Heart left ventricle (tissue), 16 donors: Measurements from ENCODE around the gene SLC45A3. TPM values are rescaled to one million over a fixed set of nuclear protein-coding genes. Genes with fewer than 3 reads are reported as not detected.

ENCODE experiments used
- ATAC-seq, 4 donors: fragments of 200-7000 bp; cut with Tn5 transposase; one replicate each; pipeline ENCODE4 v1.9.1; 2020 to 2022; ENCODE audit warnings: moderate library complexity in 4 of 4, mild to moderate bottlenecking in 3 of 4, moderate number of reproducible peaks in 1 of 4
- DNase-seq, 5 donors: peaks; one replicate each; pipeline ENCODE4 v3.0.0-alpha.2; 2020
- H3K27ac ChIP-seq, 12 donors: fragments of 200-600 bp; sonication (generic) in 4 of 12; one replicate each; pipeline versions ENCODE4 v1.5.0 to v1.8.0; 2016 to 2022; ENCODE audit warnings: mild to moderate bottlenecking in 2 of 12
- H3K27me3 ChIP-seq, 9 donors: fragments of 200-600 bp; sonication (generic) in 2 of 9; one replicate each; pipeline versions ENCODE4 v1.5.1 to v1.8.0; 2016 to 2022; ENCODE audit warnings: mild to moderate bottlenecking in 3 of 9
- H3K36me3 ChIP-seq, 9 donors: fragments of 200-600 bp; sonication (generic) in 2 of 9; one replicate each; pipeline versions ENCODE4 v1.5.0 to v1.8.0; 2018 to 2022; ENCODE audit warnings: mild to moderate bottlenecking in 2 of 9
- H3K4me1 ChIP-seq, 12 donors: fragments of 200-600 bp; sonication (generic) in 4 of 12; one replicate each; pipeline versions ENCODE4 v1.5.0 to v1.8.0; 2016 to 2022; ENCODE audit warnings: mild to moderate bottlenecking in 3 of 12
- H3K4me3 ChIP-seq, 12 donors: fragments of 200-600 bp; sonication (generic) in 4 of 12; one replicate each; pipeline versions ENCODE4 v1.5.0 to v1.8.0; 2017 to 2022; ENCODE audit warnings: mild to moderate bottlenecking in 9 of 12, moderate library complexity in 4 of 12
- H3K9me3 ChIP-seq, 12 donors: fragments of 200-600 bp; sonication (generic) in 4 of 12; one replicate each; pipeline versions ENCODE4 v1.5.0 to v1.8.0; 2016 to 2022; ENCODE audit warnings: mild to moderate bottlenecking in 1 of 12
- POLR2A ChIP-seq, 2 donors: fragments of 450-650 bp; IDR thresholded peaks; one replicate each; pipeline ENCODE4 v1.6.1; 2017; ENCODE audit warnings: antibody characterized with exemption in 2 of 2, mild to moderate bottlenecking in 2 of 2, moderate library complexity in 2 of 2
- WGBS, 4 donors: extraction: QIAGEN DNeasy Blood & Tissue Kit in 2 of 4; methylation state at CpG; one replicate each; pipeline versions ENCODE4 v1.1.5 to v1.1.7; 2013 to 2018; 5-methylcytosine and 5-hydroxymethylcytosine counted together
- intact Hi-C, 10 donors: fragments of 100-400 bp; cut with DNase I; formaldehyde crosslinking; loops; one replicate each; pipeline versions ENCODE4 v1.11.1 to v1.14.2; 2022
- polyA plus RNA-seq, 2 donors: library from polyadenylated mRNA; stranded (reverse); fragments of 200-250 nt; gene quantifications; one replicate each; pipeline ENCODE4 v1.2.3, GENCODE V29; 2013
- total RNA-seq, 9 donors: library from RNA; depleted of rRNA in 2 of 9; stranded (reverse); fragments of >200 nt in 2 of 9; fragmentation: NEBNext Ultra II Directional in 3 of 9; extraction: Animal tissue kit (Norgen Biotek cat#: 25700) in 3 of 9; gene quantifications; one replicate each; pipeline versions ENCODE4 v1.1.0 to v1.2.4, GENCODE V29; 2016 to 2023
- TF ChIP-seq, protein P1 (sequence below), 12 donors: fragments of 200-600 bp; sonication (generic) in 4 of 12; IDR thresholded peaks; one replicate each; pipeline versions ENCODE4 v1.5.0 to v1.8.0; 2018 to 2022; ENCODE audit warnings: antibody characterized with exemption in 12 of 12, mild to moderate bottlenecking in 5 of 12
- donor health status: ischemic (EF 13 %, LVEDD 7.1; RV severe dilation, severe dysfunction).
- donor health status: healthy with polysubstance abuse.
- donor health status: DM: no; HTN: yes; CAD: no.
- donor health status: DM: no; HTN: no; CAD: no.
- donor health status: ischemic (EF 25% LVEDD 6.9; RV normal size, moderate dysfunction).
- donor health status: ischemic (EF 25% LVEDD 5.7; RV mildly dilated, moderate dysfunction).
- donor health status: healthy.
- donor health status: DM: yes; HTN: yes; CAD: no.
- donor health status: ischemic (EF 35%, LVEDD 5.7; RV mildly dilated, moderate dysfunction).
- donor health status: nonischemic (EF 11% LVEDD 7.7; RV severe dilation, severe dysfunction).
- donor health status: DM: yes; HTN: yes; CAD: no.
- donor health status: PGD.
- donor health status: ischemic (EF 29% LVEDD 5.4; RV normal size, mild dysfunction).
- donor health status: nonischemic (EF 23%, LVEDD 6.1; RV moderate dilation, normal function).

The SLC45A3 gene
- total and polyA plus RNA-seq, 11 donors = 1.2 to 6.1 (median 2.6) TPM

DNA sequence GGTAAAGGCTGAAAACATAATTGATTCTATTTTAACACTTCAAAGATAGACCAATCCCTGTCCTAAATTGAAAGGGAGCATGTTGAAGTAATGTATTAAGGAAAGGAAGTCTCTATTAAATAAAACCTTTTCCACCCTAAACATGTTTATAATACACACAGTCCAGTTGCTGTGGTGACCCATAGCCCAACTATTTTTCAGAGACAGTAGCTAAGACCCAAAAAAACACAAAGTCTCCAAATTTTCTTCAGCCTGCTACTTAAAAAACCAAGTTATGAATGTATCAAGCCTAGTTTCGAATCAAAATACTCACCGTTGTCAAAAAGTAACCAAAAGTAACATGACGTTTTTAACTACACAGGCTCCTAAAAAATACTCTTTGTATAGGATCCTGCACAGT, 50.1 kb downstream of the SLC45A3 start:
- intact Hi-C loops = loop anchor here in 8 of 10 donors (5.0 to 10.0 kb wide), 6 partner anchors 33 to 143 kb away; no protein-coding TSS in a partner anchor

DNA sequence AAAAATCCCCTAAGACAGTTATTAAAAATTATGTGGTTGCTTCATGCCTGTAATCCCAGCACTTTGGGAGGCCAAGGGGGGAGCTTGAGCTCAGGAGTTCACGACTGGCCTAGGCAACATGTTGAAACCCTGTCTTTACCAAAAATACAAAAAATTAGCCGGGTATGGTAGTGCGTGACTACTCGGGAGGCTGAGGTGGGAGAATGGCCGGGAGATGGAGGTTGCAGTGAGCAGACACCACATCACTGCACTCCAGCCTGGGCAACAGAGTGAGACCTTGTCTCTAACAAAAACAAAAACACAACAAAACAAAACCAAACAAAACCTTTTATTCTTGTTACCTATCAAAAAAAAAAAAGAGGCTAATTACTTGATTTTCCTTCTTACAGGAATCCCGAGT, 50.6 kb downstream of the SLC45A3 start:
- H3K4me3 ChIP-seq = peak overlapping the region in 4 of 12 donors; percentile 65 to 77 (median 73)
- intact Hi-C loops = loop anchor here in 8 of 10 donors (5.0 to 10.0 kb wide), 6 partner anchors 32 to 142 kb away; no protein-coding TSS in a partner anchor
- peak overlapping the region in 3 of 12 donors; percentile 5 to 97 (median 95) for H3K27ac ChIP-seq

More for the DNA sequence above, 50.1 kb downstream of the SLC45A3 start:
- peak overlapping the region in 8 of 12 donors; percentile 89 to 97 (median 96) for H3K27ac ChIP-seq
- TF ChIP-seq POLR2A (IDR thresholded peaks at IDR 0.05) = no peak
- TF ChIP-seq, protein P1, sequence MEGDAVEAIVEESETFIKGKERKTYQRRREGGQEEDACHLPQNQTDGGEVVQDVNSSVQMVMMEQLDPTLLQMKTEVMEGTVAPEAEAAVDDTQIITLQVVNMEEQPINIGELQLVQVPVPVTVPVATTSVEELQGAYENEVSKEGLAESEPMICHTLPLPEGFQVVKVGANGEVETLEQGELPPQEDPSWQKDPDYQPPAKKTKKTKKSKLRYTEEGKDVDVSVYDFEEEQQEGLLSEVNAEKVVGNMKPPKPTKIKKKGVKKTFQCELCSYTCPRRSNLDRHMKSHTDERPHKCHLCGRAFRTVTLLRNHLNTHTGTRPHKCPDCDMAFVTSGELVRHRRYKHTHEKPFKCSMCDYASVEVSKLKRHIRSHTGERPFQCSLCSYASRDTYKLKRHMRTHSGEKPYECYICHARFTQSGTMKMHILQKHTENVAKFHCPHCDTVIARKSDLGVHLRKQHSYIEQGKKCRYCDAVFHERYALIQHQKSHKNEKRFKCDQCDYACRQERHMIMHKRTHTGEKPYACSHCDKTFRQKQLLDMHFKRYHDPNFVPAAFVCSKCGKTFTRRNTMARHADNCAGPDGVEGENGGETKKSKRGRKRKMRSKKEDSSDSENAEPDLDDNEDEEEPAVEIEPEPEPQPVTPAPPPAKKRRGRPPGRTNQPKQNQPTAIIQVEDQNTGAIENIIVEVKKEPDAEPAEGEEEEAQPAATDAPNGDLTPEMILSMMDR (IDR thresholded peaks at IDR 0.05) = no peak
- peak overlapping the region in 10 of 12 donors; percentile 65 to 88 (median 76) for H3K4me3 ChIP-seq
- 24 to 29% (median 24%) methylated on average over 3 of the region's 3 CpGs for WGBS, 4 donors
- ATAC-seq (no peak), DNase-seq (no peak)
- H3K36me3 ChIP-seq = peaks cover 0 to 7% (median 0%) of the 10 kb centered on the region in 9 donors
- H3K4me1 ChIP-seq = peaks cover 4 to 63% (median 23%) of the 10 kb centered on the region in 12 donors
- no peaks in the 10 kb centered on the region for H3K27me3 ChIP-seq
- H3K9me3 ChIP-seq = no peaks in the 10 kb centered on the region

DNA sequence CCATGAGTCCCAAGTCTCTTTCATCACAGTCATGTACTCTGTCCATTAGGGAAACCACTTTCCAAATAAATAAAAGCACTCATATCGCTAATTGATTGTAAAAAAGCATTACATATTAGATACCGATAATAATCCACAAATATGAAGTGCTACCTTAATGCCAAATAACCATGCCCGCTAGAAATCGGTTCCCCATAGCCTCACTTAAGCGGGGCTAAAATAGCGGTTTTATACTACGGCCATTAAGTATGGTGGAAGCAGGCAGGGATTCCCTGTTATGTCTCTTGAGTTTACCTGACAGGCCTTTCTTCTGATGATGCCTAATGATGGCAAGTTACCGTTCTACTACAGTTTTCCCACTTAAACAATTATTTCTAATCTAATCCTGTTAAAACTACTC, 52.4 kb downstream of the SLC45A3 start:
- peaks cover 0 to 16% (median 8%) of the 10 kb centered on the region in 9 donors for H3K36me3 ChIP-seq
- no peak overlapping the region for H3K4me3 ChIP-seq
- no peak for DNase-seq
- intact Hi-C loops = no loop called here
- H3K4me1 ChIP-seq = peaks cover 4 to 70% (median 25%) of the 10 kb centered on the region in 12 donors
- H3K27ac ChIP-seq = no peak overlapping the region
- no peaks in the 10 kb centered on the region for H3K9me3 ChIP-seq
- no peaks in the 10 kb centered on the region for H3K27me3 ChIP-seq
- no peak for TF ChIP-seq POLR2A (IDR thresholded peaks at IDR 0.05)
- TF ChIP-seq, protein P1 (IDR thresholded peaks at IDR 0.05) = no peak
- ATAC-seq = no peak
- WGBS, 4 donors = 85 to 96% (median 92%) methylated on average over 8 of the region's 8 CpGs

More for the DNA sequence above, 50.6 kb downstream of the SLC45A3 start:
- H3K9me3 ChIP-seq = no peaks in the 10 kb centered on the region
- ATAC-seq = no peak
- no peaks in the 10 kb centered on the region for H3K27me3 ChIP-seq
- DNase-seq = no peak
- no peak for TF ChIP-seq POLR2A (IDR thresholded peaks at IDR 0.05)
- H3K4me1 ChIP-seq = peaks cover 4 to 66% (median 23%) of the 10 kb centered on the region in 12 donors
- H3K36me3 ChIP-seq = peaks cover 0 to 7% (median 0%) of the 10 kb centered on the region in 9 donors
- WGBS, 4 donors = 71 to 83% (median 78%) methylated on average over 6 of the region's 6 CpGs

DNA sequence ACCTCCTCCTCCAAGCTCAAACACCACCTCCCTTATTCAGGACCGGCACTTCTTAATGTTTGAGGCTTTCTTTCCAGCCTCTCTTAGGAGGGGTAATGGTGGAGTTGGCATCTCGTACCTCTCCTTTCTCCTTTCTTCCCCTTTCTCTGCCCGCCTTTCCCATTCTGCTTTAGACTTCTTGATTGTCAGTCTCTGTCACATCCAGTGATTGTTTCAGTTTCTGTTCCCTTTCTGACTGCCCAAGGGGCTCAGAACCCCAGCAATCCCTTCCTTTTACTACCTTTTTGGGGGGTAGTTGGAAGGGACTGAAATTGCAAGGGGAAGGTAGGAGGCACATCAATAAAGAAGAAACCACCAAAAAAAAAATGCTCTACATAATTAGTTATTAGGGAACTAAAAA, 54.1 kb downstream of the SLC45A3 start:
- no peak for TF ChIP-seq POLR2A (IDR thresholded peaks at IDR 0.05)
- TF ChIP-seq, protein P1 (IDR thresholded peaks at IDR 0.05) = no peak
- Histone ChIP-seq H3K4me1 (peaks cover 4 to 62% (median 23%) of the 10 kb centered on the region in 12 donors), H3K27ac (peak overlapping the region in 1 of 12 donors; percentile 44), H3K27me3 (no peaks in the 10 kb centered on the region), H3K36me3 (peaks cover 0 to 33% (median 25%) of the 10 kb centered on the region in 9 donors), H3K9me3 (no peaks in the 10 kb centered on the region), H3K4me3 (no peak overlapping the region)
- no peak for ATAC-seq
- intact Hi-C loops = no loop called here
- no peak for DNase-seq
- WGBS, 4 donors = 85 to 93% (median 90%) methylated on average over 3 of the region's 3 CpGs
